ENCODE data around the gene NDUFA6. TPM values are rescaled to one million over a fixed set of nuclear protein-coding genes. Genes with fewer than 3 reads are reported as not detected.
"Not testable (repeated sequence)": the region's sequence is repeated elsewhere in the genome, so short reads cannot be mapped to it uniquely, and the experiment has no call there.

NDUFA6 gene
- total and polyA plus RNA-seq, 5 experiments from 2014 or later = 41.0 to 137 (median 106) TPM

DNA sequence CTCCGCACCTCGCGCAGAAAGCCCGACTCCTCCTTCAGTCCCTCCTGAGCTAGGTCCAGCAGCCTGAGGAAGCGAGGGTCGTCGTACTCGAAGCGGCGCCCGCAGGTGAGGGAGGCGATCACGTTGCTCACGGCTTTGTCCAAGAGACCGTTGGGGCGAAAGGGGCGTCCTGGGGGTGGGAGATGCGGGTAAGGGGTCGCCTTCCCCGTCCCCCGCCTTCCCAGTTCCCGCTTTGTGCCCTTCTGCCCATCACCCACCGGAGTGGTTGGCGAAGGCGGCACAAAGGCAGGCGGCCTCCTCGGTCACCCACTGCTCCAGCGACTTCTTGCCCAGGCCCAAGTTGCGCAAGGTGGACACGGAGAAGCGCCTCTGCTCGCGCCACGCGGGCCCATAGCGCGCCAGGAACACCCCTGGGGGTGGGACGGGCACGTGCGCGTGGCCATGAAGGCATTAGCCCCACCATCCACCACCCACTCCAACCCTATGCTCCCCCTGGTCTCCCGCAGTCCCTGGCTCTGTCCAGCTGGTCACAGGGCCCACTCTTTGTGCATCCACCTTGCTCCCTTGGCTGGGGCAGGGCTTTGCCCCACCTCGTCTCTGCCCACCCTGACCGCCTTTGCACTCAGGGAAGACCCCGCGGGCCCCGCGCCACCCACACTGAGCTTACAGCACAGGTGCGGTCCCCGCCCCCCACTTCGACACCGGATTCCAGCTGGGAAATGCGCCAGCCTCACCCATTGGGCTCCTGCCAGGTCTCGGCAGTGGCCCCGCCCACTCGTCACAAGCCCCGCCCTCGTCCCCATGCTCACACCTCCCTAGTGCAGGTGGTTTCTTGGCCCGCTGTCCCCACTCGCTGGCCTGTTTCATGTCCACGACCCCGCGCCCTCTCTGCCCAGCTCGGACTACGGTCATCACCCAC is 38.5 kb upstream of the NDUFA6 start:
- not testable (repeated sequence) for H3K27me3 Mint-ChIP-seq, H3K4me1 Mint-ChIP-seq, DNase-seq, H3K36me3 Mint-ChIP-seq, ATAC-seq, H3K4me3 Mint-ChIP-seq, H3K9me3 Mint-ChIP-seq
- POLR2A ChIA-PET = interaction anchor here (0.5 kb wide), 1 partner anchor 144 kb away, joined by 3 read pairs; no protein-coding TSS in a partner anchor
- H3K27ac Mint-ChIP-seq = peak overlapping the region in 2 of 10 donors; percentile 74 to 83

DNA sequence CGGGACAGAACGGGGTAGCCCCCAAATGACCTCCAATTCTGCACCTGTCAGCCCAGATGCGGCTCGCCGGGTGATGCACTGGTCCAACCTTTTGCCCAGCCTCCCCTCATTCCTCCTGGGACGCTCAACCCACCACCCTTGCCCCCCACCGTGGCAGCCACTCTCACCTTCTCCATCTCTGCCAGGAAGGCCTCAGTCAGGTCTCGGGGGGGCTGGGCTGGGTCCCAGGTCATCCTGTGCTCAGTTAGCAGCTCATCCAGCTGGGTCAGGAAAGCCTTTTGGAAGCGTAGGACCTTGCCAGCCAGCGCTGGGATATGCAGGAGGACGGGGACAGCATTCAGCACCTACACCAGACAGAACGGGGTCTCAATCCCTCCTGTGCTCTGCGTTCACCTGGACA is 37.4 kb upstream of the NDUFA6 start:
- H3K36me3 Mint-ChIP-seq, H3K9me3 Mint-ChIP-seq, H3K27me3 Mint-ChIP-seq, H3K4me1 Mint-ChIP-seq, ATAC-seq, DNase-seq, POLR2A ChIA-PET, H3K4me3 Mint-ChIP-seq: not testable (repeated sequence)
- peak overlapping the region in 1 of 10 donors; percentile 24 for H3K27ac Mint-ChIP-seq

DNA sequence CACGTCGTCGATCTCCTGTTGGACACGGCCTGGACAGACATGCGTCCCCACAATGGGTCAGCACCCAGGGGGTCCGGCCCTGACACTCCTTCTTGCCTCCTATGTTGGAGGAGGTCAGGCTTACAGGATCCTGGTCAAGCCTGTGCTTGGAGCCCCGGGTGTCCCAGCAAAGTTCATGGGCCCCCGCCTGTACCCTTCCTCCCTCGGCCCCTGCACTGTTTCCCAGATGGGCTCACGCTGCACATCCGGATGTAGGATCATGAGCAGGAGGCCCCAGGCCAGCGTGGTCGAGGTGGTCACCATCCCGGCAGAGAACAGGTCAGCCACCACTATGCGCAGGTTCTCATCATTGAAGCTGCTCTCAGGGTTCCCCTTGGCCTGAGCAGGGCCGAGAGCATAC is 37.0 kb upstream of the NDUFA6 start:
- no peaks in the 10 kb centered on the region for H3K9me3 Mint-ChIP-seq

DNA sequence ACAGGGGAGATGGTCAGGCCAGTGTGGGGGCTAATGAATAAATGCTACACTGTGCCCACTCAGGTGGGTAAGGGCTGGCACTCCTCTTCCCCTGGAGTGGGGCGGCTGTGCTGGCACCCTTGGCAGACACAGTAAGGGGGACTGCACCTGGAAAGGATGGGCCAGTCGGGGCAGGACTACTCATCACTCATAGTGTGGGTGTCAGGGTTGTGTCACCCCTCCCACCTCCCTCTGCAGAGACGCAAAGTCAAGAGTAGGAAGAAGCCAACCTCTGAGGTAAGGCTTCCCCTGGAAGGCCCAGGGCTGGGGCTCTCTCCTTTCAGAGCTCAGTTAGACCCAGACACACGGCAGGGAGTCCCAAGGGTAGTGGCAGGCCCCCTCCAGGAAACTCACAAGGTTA is 33.0 kb upstream of the NDUFA6 start:
- ATAC-seq, H3K27me3 Mint-ChIP-seq, H3K27ac Mint-ChIP-seq, H3K9me3 Mint-ChIP-seq, H3K36me3 Mint-ChIP-seq, DNase-seq, H3K4me3 Mint-ChIP-seq, POLR2A ChIA-PET: not testable (repeated sequence)
- H3K4me1 Mint-ChIP-seq = peaks cover 21 to 37% (median 33%) of the 10 kb centered on the region in 4 donors

More for the DNA sequence above, 37.0 kb upstream of the NDUFA6 start:
- Mint-ChIP-seq H3K4me3 (no peak overlapping the region), H3K4me1 (peaks cover 0 to 7% (median 3%) of the 10 kb centered on the region in 4 donors), H3K27me3 (no peaks in the 10 kb centered on the region), H3K36me3 (peaks cover 0 to 3% (median 0%) of the 10 kb centered on the region in 3 donors), H3K27ac (no peak overlapping the region)
- no peak for DNase-seq
- ATAC-seq = no peak
- POLR2A ChIA-PET = no interaction called here

DNA sequence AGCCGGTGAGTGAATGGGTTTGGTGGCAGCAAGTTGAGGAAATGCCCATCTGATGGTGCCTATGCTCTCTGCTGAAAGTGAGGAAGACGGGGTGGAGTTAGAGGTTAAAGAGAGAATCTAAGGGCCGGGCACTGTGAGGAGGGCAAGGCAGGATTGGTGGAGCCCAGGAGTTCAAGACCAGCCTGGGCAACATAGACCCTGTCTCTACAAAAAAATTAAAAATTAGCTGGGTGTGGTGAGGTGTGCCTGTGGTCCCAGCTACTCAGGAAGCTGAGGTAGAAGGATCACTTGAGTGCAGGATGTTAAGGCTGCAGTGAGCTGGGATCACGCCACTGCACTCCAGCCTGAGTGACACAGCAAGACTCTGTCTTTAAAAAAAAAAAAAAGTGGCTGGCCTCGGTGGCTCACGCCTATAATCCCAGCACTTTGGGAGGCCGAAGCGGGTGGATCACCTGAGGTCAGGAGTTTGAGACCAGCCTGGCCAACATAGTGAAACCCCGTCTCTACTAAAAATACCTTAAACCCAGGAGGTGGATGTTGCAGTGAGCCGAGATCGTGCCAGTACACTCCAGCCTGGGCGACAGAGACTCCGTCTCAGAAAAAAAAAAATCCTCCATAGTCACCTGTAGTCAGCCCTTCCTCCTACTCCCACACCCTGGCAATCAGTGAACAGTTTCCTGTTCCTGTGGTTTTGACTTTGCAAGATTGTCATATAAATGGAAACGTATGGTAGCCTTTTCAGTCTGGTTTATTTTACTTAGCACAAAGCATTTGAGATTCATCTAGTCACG is 29.9 kb upstream of the NDUFA6 start:
- Mint-ChIP-seq H3K27ac (peak overlapping the region; percentile 55 to 91 (median 84)), H3K4me3 (peak overlapping the region; percentile 69 to 87 (median 82)), H3K9me3 (peaks cover 0 to 12% (median 6%) of the 10 kb centered on the region in 9 donors), H3K4me1 (peaks cover 19 to 40% (median 35%) of the 10 kb centered on the region in 4 donors), H3K36me3 (peaks cover 0 to 11% (median 3%) of the 10 kb centered on the region in 3 donors)
- ATAC-seq = peak; percentile 88 to 93
- H3K27me3 Mint-ChIP-seq, POLR2A ChIA-PET: not testable (repeated sequence)
- peak in 6 of 10 donors; percentile 19 to 67 (median 34) for DNase-seq

DNA sequence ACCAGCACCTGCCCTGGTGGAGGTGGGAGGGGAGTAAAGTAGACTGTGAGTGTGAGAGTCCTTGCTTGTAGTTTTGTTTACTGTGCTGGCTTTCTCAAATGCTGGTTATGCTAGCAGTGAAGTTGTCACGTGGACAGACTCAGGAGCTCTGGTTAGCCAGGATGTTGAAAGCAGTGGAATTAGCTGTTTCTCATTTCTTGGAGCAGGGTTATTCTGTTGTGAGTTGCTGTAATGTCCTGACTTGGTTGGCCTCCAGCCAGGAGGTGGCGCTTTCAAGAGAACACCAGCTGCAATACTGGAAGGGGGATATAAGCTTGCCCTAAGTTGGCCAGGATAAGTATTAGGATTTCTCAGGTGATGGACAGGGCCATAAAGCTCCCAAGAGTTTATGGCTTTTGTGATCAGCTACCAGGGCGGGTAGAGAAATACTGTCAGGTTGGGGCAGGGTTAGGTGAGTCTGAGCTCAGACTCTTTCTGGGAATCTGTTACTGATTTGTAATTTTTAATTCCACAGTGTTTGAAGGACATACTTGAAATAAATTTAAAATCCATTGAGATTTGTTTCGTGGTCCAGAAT is 26.4 kb upstream of the NDUFA6 start:
- Mint-ChIP-seq H3K9me3 (peaks cover 0 to 24% (median 8%) of the 10 kb centered on the region in 9 donors), H3K36me3 (peaks cover 0 to 15% (median 3%) of the 10 kb centered on the region in 3 donors), H3K27me3 (no peaks in the 10 kb centered on the region), H3K4me1 (peaks cover 17 to 36% (median 30%) of the 10 kb centered on the region in 4 donors), H3K27ac (no peak overlapping the region), H3K4me3 (no peak overlapping the region)
- ATAC-seq (no peak), DNase-seq (no peak)
- POLR2A ChIA-PET = interaction anchor here (0.6 kb wide), 1 partner anchor 22 kb away, joined by 3 read pairs; no protein-coding TSS in a partner anchor

DNA sequence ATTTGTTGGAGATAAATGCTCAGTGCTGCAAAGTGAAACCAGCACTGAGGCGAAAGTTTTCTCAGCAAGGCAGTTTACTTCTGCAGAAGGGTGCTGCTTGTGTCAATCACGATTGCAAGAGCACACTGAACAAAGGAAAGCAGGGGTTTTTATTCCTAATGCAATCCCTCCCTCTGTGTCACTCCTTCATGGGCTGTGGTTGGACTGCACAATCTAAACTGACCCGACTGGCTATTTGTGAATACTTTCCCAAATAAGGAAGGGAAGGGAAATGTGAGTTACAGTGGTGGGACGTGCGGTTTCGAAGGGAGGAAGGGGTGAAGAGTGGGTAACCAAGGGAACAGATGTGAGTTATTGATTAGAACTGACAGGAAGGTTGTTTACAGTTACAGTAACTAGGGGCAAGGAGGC is 24.9 kb upstream of the NDUFA6 start:
- H3K4me3 Mint-ChIP-seq, POLR2A ChIA-PET, H3K27me3 Mint-ChIP-seq, DNase-seq, ATAC-seq: not testable (repeated sequence)
- Mint-ChIP-seq H3K27ac (peak overlapping the region in 1 of 10 donors; percentile 49), H3K36me3 (peaks cover 0 to 15% (median 3%) of the 10 kb centered on the region in 3 donors), H3K4me1 (peaks cover 12 to 22% (median 17%) of the 10 kb centered on the region in 4 donors), H3K9me3 (peaks cover 0 to 24% (median 8%) of the 10 kb centered on the region in 9 donors)

DNA sequence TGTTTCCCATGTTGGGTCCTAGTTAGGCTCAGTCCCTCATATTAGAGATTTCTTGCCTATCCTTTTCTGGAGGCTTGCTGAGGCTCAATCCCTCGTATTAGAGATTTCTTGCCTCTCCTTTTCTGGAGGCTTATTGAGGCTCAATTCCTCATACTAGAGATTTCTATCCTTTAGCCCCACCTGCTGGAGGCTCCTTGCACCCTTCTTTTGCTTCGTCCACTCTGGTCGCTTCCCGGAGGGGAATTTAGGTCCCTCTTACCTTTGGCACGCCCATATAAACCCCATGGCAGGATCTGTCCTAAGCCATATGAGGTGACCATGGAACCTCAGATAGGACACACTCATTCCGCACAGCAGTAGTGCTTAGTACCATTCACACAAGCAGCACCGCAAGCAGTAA is 24.1 kb upstream of the NDUFA6 start:
- peaks cover 6 to 15% (median 11%) of the 10 kb centered on the region in 4 donors for H3K4me1 Mint-ChIP-seq
- peaks cover 0 to 24% (median 8%) of the 10 kb centered on the region in 9 donors for H3K9me3 Mint-ChIP-seq
- no peak overlapping the region for H3K4me3 Mint-ChIP-seq
- no peaks in the 10 kb centered on the region for H3K27me3 Mint-ChIP-seq
- H3K36me3 Mint-ChIP-seq = peaks cover 0 to 15% (median 3%) of the 10 kb centered on the region in 3 donors
- no peak for DNase-seq
- H3K27ac Mint-ChIP-seq = no peak overlapping the region
- ATAC-seq = no peak
- POLR2A ChIA-PET = no interaction called here

DNA sequence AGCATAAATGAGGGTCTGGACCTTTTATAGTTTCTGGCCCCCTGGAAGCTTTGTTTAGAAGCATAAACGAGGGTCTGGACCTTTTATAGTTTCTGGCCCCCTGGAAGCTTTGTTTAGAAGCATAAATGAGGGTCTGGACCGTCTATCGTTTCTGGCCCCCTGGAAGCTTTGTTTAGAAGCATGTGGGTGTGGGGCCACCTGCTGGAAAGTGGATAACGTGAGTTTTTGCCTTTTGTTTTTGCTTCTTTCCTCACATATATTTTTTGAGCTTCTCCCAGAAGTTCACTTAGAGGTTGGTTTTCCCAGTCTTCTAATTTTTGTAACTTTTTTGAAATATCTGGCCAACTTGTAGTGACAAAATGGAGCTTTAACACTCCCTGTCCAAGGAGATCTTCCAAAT is 22.2 kb upstream of the NDUFA6 start:
- H3K27ac Mint-ChIP-seq, H3K4me1 Mint-ChIP-seq, POLR2A ChIA-PET, H3K27me3 Mint-ChIP-seq, DNase-seq, ATAC-seq, H3K4me3 Mint-ChIP-seq: not testable (repeated sequence)
- peaks cover 0 to 19% (median 6%) of the 10 kb centered on the region in 3 donors for H3K36me3 Mint-ChIP-seq
- H3K9me3 Mint-ChIP-seq = peaks cover 0 to 24% (median 8%) of the 10 kb centered on the region in 9 donors

DNA sequence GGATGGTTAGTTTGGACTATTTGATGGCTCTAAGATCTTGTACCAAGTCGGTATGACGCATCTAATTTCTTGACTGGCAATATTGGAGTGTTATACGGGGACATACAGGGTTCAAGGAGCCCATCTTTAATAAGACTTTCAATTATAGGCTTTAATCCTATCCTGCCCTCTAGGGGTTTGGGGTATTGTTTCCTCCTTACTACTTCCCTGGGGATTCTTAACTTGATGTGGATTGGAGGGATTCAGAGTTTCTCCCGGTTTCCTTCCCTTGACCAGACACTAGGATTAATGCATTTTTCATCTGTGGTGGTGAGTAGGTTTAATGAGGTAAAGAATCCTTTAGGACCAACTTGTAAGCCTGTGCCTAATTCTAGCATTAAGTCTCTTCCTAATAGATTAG is 21.2 kb upstream of the NDUFA6 start:
- Mint-ChIP-seq H3K36me3 (peaks cover 0 to 19% (median 6%) of the 10 kb centered on the region in 3 donors), H3K27me3 (no peaks in the 10 kb centered on the region), H3K9me3 (peaks cover 0 to 24% (median 8%) of the 10 kb centered on the region in 9 donors), H3K4me3 (no peak overlapping the region), H3K4me1 (peaks cover 0 to 1% (median 0%) of the 10 kb centered on the region in 4 donors), H3K27ac (no peak overlapping the region)
- POLR2A ChIA-PET = no interaction called here
- no peak for ATAC-seq
- DNase-seq = no peak

DNA sequence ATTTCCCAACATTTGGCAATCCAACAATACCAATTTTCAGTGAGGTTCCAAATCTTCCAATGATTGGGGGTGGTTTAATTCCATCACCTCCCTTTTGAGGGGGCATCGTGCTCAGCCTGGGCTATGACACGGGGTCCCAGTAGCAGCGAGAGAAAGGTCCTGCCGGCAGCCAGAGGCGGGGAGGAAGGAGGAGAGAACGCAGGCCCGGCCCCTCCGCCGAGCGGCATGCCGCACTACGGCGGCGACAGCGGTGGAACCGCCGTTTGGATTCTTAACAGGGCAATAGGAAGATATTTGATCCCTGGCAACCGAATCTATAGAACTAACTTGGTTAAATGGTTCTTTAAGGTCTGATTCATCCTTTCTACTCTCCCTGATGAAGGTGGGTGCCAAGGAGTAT is 18.3 kb upstream of the NDUFA6 start:
- Mint-ChIP-seq H3K9me3 (peaks cover 0 to 12% (median 6%) of the 10 kb centered on the region in 9 donors), H3K27me3 (no peaks in the 10 kb centered on the region), H3K4me3 (no peak overlapping the region), H3K27ac (no peak overlapping the region), H3K36me3 (peaks cover 3 to 12% (median 7%) of the 10 kb centered on the region in 3 donors), H3K4me1 (peaks cover 0 to 4% (median 0%) of the 10 kb centered on the region in 4 donors)
- DNase-seq = no peak
- no peak for ATAC-seq
- POLR2A ChIA-PET = no interaction called here

DNA sequence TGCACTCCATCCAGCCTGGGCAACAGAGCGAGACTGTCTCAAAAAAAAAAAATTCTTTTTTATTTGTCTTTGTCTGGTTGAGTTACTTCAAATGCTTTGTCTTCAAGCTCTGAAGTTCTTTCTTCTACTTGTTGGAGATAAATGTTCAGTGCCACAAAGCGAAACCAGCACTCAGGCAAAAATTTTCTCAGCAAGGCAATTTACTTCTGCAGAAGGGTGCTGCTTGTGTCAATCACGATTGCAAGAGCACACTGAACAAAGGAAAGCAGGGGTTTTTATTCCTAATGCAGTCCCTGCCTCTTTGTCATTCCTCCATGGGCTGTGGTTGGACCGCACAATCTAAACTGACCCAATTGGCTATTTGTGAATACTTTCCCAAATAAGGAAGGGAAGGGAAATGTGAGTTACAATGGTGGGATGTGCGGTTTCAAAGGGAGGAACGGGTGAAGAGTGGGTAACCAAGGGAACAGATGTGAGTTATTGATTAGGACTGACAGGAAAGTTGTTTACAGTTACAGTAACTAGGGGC is 13.8 kb upstream of the NDUFA6 start:
- peak overlapping the region in 1 of 10 donors; percentile 81 for H3K27ac Mint-ChIP-seq
- H3K9me3 Mint-ChIP-seq = peaks cover 0 to 47% (median 14%) of the 10 kb centered on the region in 9 donors

More for the DNA sequence above, 13.8 kb upstream of the NDUFA6 start:
- not testable (repeated sequence) for H3K4me3 Mint-ChIP-seq, H3K27me3 Mint-ChIP-seq, ATAC-seq, DNase-seq, H3K4me1 Mint-ChIP-seq
- POLR2A ChIA-PET = interaction anchor here (0.6 kb wide), 1 partner anchor 52 kb away, joined by 3 read pairs; no protein-coding TSS in a partner anchor
- peaks cover 14 to 35% (median 24%) of the 10 kb centered on the region in 3 donors for H3K36me3 Mint-ChIP-seq
